Brain microvascular endothelial cell (primary cell): ENCODE results near the gene AXL.
"Not testable (repeated sequence)": the region's sequence is repeated elsewhere in the genome, so short reads cannot be mapped to it uniquely, and the experiment has no call there.

Experiments used
- DNase-seq: peaks from one replicate; pipeline ENCODE4 v3.0.0-alpha.2; 2020
- H3K27ac ChIP-seq: fragments of 250-450 bp; sonication (Bioruptor Pico); 2 replicates; pipeline ENCODE4 v1.5.1; 2020; ENCODE audit warnings: mild to moderate bottlenecking, moderate library complexity
- H3K27me3 ChIP-seq: fragments of 250-450 bp; sonication (Bioruptor Pico); replicated peaks from 2 replicates; pipeline ENCODE4 v1.5.1; 2020; ENCODE audit warnings: mild to moderate bottlenecking
- H3K36me3 ChIP-seq: fragments of 250-450 bp; sonication (Bioruptor Pico); replicated peaks from 2 replicates; pipeline ENCODE4 v1.5.1; 2020; ENCODE audit warnings: mild to moderate bottlenecking
- H3K4me3 ChIP-seq: 2 replicates; pipeline ENCODE4 v1.5.1; 2011; ENCODE audit warnings: low read depth, mild to moderate bottlenecking, control low read depth, low read length, moderate library complexity
- in situ Hi-C: cut with HindIII; loops from 2 replicates; pipeline ENCODE4 v1.10.0; 2017; ENCODE audit warnings: low sequenced_read_pairs, low pct_ligation_motif_present
- TF ChIP-seq, protein P1 (sequence below): IDR thresholded peaks from 2 replicates; pipeline ENCODE4 v1.5.1; 2011; ENCODE audit warnings: low read depth, mild to moderate bottlenecking, moderate library complexity, low read length, control low read depth, inconsistent platforms; ENCODE audit errors: missing control alignments

The AXL gene

DNA sequence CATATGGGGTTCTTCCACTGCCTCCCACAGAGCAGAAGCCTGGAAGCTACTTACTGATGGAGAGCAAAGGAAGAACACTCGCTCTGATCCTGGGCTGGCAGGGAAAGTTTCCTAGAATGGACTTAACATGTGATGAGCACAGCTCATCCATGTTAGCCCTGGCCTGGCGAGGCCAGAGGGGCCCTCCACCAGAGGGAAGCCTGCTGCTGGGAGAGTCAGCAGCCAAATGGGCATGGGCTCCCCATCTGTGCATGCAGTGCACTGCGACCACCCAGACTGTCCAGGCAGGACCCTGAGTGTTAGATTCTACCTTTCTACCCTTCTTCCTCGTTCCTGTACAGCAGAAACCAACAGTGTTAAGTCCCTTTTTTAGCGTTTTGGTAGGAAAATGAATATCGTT is 54.1 kb downstream of the AXL start:
- TF ChIP-seq, protein P1, sequence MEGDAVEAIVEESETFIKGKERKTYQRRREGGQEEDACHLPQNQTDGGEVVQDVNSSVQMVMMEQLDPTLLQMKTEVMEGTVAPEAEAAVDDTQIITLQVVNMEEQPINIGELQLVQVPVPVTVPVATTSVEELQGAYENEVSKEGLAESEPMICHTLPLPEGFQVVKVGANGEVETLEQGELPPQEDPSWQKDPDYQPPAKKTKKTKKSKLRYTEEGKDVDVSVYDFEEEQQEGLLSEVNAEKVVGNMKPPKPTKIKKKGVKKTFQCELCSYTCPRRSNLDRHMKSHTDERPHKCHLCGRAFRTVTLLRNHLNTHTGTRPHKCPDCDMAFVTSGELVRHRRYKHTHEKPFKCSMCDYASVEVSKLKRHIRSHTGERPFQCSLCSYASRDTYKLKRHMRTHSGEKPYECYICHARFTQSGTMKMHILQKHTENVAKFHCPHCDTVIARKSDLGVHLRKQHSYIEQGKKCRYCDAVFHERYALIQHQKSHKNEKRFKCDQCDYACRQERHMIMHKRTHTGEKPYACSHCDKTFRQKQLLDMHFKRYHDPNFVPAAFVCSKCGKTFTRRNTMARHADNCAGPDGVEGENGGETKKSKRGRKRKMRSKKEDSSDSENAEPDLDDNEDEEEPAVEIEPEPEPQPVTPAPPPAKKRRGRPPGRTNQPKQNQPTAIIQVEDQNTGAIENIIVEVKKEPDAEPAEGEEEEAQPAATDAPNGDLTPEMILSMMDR = no peak
- peaks cover 93% of the 10 kb centered on the region for H3K36me3 ChIP-seq
- in situ Hi-C loops = no loop called here
- no peak overlapping the region for H3K4me3 ChIP-seq
- no peak overlapping the region for H3K27ac ChIP-seq
- no peak for DNase-seq
- no peaks in the 10 kb centered on the region for H3K27me3 ChIP-seq

DNA sequence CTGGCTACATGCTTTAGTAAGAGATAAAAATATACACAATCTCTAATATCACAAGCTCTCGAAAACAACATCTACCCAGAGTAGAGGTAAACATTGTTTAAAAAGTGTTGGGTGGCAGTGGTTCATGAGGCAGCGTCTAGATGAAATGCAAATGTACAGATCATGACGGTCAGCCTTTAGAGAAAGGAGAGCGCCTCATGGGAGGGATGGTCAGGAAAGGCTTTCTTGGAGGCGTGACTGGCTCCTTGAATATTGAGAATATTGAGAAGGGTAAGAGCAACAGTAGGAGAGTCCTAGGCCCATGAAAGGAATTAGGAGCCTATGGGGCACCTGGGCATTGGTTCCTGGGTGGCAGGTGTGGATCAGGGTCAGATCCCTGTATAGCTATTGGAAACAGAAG is 55.8 kb downstream of the AXL start:
- Histone ChIP-seq H3K27me3 (no peaks in the 10 kb centered on the region), H3K36me3 (peaks cover 95% of the 10 kb centered on the region), H3K27ac (no peak overlapping the region), H3K4me3 (no peak overlapping the region)
- TF ChIP-seq, protein P1 = no peak
- in situ Hi-C loops = no loop called here
- no peak for DNase-seq

DNA sequence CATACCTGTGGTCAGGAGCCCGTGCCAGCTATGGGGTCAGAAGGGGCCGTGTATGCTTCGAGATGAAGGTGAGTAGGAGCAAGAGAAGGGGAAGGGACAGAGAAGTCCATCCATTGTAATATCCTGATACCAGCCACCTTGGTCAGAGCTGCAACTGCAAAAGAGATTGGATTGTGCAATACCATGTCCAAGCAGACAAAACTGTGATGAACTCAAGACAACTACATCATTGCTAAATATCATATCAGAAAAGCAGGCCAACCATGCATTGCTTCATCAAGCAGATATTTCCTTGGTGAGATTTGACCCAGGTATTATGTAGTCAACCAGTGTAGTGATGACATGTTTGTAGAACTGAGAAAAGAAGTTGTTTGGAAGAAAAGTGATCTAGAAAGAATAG is 57.2 kb downstream of the AXL start:
- H3K27me3 ChIP-seq = no peaks in the 10 kb centered on the region
- H3K36me3 ChIP-seq = peaks cover 98% of the 10 kb centered on the region
- TF ChIP-seq, protein P1 = no peak
- DNase-seq = no peak
- no peak overlapping the region for H3K4me3 ChIP-seq
- no peak overlapping the region for H3K27ac ChIP-seq
- in situ Hi-C loops = no loop called here

DNA sequence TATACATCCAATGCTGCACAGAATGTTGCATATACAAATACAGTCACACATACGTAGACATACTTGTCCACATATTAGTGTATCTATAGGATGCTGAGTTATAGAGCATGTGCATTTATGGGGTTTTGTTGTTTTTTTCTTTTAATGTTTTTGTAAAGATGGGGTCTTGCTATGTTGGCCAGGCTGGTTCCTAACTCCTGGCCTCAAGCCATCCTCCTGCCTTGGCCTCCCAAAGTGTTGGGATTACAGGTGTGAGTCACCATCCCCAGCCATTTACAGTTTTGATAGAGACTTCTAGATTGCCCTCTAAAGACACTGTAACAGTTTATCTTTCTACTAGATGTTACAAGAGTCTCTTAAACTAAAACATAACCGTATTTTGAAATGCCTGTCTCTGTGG is 59.5 kb downstream of the AXL start:
- H3K4me3 ChIP-seq = no peak overlapping the region
- H3K27ac ChIP-seq = no peak overlapping the region
- peaks cover 94% of the 10 kb centered on the region for H3K36me3 ChIP-seq
- TF ChIP-seq, protein P1 = no peak
- DNase-seq = no peak
- in situ Hi-C loops = no loop called here
- no peaks in the 10 kb centered on the region for H3K27me3 ChIP-seq

DNA sequence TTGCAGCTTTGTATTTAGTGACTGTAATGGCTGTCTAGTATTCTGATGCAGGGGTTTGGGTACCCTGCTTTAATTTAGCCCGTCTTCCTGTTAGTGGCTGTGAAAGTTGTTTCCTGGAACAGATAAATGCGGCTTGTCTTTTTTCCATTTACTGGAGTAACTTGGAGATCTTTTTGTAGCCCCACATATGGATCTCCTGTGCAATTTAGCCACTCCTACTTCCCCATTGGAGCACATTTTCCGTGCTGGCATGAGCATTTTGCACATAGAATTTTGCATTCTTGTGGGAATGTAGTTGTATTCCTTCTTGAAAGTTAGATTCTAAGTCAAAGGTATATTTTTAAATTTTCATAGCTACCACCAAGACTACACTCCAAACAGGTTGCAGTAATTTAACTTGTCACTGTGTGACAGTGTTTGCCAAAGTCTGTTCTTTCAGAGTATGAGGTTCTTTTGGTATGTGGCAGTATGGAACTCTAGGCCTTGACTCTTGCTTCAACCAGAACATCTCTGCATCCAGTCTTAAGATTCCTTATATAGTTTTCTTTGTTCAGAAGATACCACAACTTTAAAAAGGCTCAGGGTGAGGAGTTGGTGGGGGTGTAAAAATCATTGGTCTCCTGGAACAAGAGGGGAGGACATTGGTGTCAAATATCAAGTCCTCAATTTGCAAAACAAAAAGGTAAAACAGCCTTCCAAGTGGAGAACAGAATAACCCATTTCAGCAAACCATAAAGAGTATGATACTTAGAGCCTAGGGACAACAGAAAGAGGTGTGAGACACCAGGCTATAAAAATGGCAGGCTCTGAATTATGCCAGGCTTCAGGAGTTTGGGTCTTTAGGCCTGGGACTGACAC is 69.9 kb downstream of the AXL start:
- no peaks in the 10 kb centered on the region for H3K27me3 ChIP-seq
- TF ChIP-seq, protein P1 = no peak
- no peak overlapping the region for H3K4me3 ChIP-seq
- H3K36me3 ChIP-seq = peaks cover 88% of the 10 kb centered on the region
- H3K27ac ChIP-seq = no peak overlapping the region
- DNase-seq = no peak
- in situ Hi-C loops = no loop called here

DNA sequence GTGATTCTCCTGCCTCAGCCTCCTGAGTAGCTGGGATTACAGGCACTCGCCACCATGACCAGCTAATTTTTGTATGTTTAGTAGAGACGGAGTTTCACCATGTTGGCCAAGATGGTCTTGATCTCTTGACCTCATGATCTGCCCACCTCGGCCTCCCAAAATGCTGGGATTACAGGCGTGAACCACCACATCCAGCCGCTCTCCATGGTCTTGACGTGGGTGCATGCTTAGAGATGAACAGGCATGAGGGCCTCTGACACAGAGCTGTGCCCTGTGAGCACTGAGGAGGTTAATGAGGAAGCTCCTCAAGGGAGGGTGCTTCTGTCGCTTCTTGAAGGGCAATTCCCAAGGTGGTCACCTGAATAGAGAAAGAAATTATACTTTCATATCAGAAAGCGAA is 70.8 kb downstream of the AXL start:
- H3K36me3 ChIP-seq = peaks cover 90% of the 10 kb centered on the region
- H3K27me3 ChIP-seq, DNase-seq, H3K27ac ChIP-seq, H3K4me3 ChIP-seq, in situ Hi-C loops: not testable (repeated sequence)
